GM21619 (cell line): ENCODE measurements around the gene TBR1.

Experiments used
- ATAC-seq: cut with Tn5 transposase; IDR thresholded peaks from one replicate; pipeline ENCODE4 v1.9.1; 2021; ENCODE audit not compliant: unreplicated experiment

Gene TBR1

GRCh38 chr2:161414042-161415033 is 1.8 kb upstream of the TBR1 start:
- ATAC-seq = peak; percentile 41

GRCh38 chr2:161415034-161415986 is 787 bp upstream of the TBR1 start:
- peak; percentile 23 for ATAC-seq

GRCh38 chr2:161416708-161417437 is 776 bp downstream of the TBR1 start:
- no peak for ATAC-seq

- ATAC-seq = no peak
Observed at GRCh38 chr2:161417438-161418274, 1.6 kb downstream of the TBR1 start.

GRCh38 chr2:161418275-161418714 is 2.2 kb downstream of the TBR1 start:
- no peak for ATAC-seq

- no peak for ATAC-seq
Observed at GRCh38 chr2:161418715-161419637, 2.9 kb downstream of the TBR1 start.

- no peak for ATAC-seq
Observed at GRCh38 chr2:161419638-161420190, 3.6 kb downstream of the TBR1 start.

- no peak for ATAC-seq
Observed at GRCh38 chr2:161420406-161421074, 4.4 kb downstream of the TBR1 start.

- no peak for ATAC-seq
Observed at GRCh38 chr2:161421686-161422085, 5.6 kb downstream of the TBR1 start.

GRCh38 chr2:161422816-161423403 is 6.8 kb downstream of the TBR1 start:
- ATAC-seq = no peak

- ATAC-seq = no peak
Observed at GRCh38 chr2:161423421-161424393, 7.6 kb downstream of the TBR1 start.

GRCh38 chr2:161424394-161424769 is 8.3 kb downstream of the TBR1 start:
- no peak for ATAC-seq

- ATAC-seq = no peak
Observed at GRCh38 chr2:161424891-161425727, 9.0 kb downstream of the TBR1 start.

GRCh38 chr2:161425728-161426454 is 9.8 kb downstream of the TBR1 start:
- ATAC-seq = no peak

- no peak for ATAC-seq
Observed at GRCh38 chr2:161426455-161426921, 10.4 kb downstream of the TBR1 start.
